ENCODE measurements around the gene SLC9C2.
"Not testable (repeated sequence)": the region's sequence is repeated elsewhere in the genome, so short reads cannot be mapped to it uniquely, and the experiment has no call there.

Gene SLC9C2, protein sequence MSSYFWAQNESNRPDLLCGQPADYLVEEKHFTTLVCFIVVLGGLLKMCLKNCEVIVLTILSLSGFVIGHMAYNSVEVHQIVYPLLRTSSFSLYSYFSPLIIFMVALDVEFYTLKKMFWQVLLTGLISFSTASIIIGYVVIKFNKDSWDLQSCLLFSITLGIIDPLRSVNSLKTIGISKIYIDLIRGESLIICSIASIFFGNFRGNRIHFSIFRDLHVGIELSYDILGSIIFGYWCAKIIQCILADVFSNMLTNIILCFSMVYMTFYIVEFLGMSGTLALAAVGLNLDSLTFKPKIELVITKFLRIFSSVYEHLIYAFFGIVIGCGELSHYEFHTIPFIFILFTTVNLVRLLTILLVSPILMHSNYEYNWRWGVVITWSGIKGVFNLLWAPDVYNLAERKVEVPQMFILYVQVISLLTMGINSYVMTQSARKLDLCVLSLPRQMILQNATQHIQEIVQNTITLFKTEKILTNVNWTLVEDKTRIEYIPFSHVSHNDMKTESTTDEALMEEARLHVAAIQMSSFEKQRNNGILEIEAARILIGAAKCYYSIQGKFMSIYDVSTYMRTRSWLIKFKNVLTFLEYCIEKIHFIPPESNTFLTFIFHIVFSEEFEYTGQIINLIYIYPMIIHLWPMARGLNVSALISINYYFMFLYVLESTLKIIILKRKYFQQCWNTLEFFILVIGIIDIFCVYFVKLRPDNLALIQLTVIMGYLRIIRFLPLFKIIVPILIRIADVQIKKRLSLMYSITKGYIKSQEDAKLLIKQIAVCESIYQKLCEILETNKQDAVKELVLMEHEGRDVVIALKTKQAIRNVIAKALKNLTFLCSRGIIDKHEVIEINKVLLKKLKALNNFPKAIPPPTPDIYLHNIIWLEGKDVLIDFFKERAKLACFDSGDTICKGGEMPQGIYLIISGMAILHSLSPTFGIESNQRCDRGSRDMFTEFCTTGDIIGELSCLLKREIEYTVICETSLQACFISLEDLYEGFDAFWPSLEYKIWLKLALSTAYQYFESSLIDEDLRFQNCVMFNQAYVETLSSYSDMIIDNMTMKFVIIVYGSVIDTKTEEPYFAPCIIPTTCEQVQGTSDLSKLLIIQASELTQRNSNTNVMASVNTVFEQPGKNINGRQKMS

DNA sequence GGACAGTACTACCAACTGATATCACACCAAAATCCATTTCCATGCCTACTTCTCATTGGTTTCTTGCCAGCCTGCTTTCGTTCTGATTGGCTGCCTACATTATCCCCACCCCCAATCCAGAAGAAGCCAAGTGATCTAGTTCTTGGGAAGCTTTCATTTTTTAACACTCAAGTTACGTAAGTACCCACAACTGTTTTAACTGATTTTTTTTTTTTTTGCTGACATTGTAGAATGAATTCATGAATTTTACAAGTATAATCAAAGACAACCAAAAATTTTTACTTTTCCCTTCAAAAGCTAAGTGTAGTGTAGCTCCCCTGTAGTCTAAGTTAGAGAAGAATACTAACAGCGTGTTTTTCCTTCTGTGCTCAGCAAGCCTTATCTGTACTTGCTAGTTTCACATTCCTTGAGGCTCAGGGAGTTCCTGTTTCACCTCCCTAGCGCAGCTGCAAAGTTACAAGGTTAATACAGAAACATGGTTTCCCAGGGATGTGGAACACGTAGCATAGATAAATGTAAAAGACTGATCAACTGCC, at the start of gene SLC9C2:
TSS of gene SLC9C2 (minus strand) at position 17 of the 536 bp plus-strand sequence. CDS start 1,296 bp downstream, outside the sequence.
- no peak for DNase-seq (ENCODE audit: low read depth in 2 of 2)

- DNase-seq (ENCODE audit: low read depth in 2 of 2): no peak
These were observed 46.2 kb upstream of the SLC9C2 start for GRCh38 chr1:173648880-173649605.

DNA sequence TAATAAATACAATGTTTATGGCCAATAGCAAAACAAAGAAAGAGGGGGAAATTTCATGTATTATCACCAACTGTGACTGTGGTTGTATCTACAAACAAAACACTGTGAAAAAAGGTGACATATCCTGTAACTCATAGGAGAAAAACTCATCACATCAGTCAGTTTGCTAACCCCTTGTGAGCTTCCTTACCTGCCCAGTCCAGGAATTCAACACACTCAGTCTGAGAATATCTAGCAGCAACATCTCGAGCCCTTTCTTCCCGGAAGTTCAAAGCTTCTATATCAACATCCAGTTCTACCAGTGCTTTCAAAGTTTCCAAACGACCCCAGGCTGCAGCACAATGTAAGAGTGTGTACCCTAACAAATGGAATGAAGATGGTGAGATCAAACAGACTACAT, 43.8 kb upstream of the SLC9C2 start:
- no peak for DNase-seq (ENCODE audit: low read depth in 2 of 2)

DNA sequence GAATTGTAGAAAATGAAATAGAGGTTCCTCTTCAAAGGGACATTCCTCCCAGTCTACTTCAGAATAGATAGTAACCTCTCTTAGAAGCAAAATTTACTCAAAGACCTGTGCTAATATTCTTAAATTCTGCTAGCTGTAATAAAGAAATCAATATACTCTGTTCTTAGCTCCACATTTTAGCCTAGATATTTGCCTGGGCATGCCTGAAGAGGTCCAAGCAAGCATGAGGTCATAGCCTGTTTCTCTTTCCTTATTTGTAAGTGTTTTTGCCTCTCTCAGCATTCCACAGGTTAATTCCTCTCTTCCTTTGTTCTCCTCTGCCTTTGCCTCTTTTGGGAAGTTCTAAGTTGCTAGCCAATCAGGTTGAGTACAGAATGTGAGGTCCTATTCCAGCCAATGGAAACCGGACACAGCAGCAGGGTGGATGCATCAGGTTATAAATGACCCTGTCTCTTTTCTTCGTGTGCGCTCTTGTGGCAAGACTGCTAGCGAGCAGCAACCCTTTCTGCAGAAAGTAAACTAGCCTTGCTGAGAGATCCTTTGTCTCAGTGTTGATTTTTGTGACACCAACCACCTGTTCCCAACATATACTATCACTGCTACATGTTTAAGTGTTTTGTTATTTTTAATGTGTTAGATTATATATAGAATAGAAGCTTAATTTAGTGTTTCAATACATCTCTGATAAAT, 39.7 kb upstream of the SLC9C2 start:
- not testable (repeated sequence) for DNase-seq (ENCODE audit: low read depth in 2 of 2)

DNA sequence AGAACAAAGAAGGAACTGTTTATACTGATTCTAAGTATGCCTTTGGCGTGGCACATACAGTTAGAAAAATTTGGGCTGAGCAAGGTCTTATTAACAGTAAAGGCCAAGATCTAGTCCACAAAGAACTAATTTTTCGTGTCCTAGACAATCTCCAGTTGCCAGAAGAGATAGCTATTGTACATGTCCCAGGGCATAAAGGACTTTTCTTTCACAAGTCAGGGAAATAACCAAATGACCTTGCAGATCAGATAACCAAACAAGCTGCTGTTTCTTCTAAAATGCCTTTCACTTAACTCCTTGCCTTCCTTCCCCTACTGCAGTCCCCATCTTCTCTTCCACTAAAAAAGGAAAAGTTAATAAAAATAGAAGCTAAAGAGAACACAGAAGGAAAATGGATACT, 36.2 kb upstream of the SLC9C2 start:
- DNase-seq (ENCODE audit: low read depth in 2 of 2): no peak

GRCh38 chr1:173638043-173639021, 35.5 kb upstream of the SLC9C2 start:
- no peak for DNase-seq (ENCODE audit: low read depth in 2 of 2)

- DNase-seq (ENCODE audit: low read depth in 2 of 2): not testable (repeated sequence)
These were observed 34.6 kb upstream of the SLC9C2 start for GRCh38 chr1:173637236-173638042.

DNA sequence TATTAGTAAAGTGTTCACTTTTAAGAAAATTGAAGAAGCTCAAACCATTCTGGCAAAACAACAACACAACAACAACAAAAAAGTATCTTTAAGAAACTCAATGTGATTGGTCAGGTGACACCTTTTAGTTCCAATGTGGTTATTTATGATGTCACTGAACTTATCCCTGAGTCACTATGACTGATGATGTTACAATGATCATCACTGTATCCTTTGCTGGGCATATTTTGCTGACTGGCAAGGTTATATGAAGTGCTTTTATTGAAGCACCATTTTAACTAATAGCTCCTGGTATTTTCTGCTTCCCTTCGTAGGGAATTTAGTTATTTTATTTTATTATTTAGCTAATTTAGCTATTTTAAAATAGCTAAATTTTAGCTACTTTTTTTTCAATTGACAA, 32.2 kb upstream of the SLC9C2 start, which contains the start of gene TEX50:
TSS of gene TEX50 (plus strand) at position 223 of the 400 bp plus-strand sequence. CDS start 184 bp downstream, outside the sequence.
- DNase-seq (ENCODE audit: low read depth in 2 of 2): no peak

GRCh38 chr1:173628888-173629287, 26.0 kb upstream of the SLC9C2 start:
- DNase-seq (ENCODE audit: low read depth in 2 of 2): no peak

- no peak for DNase-seq (ENCODE audit: low read depth in 2 of 2)
These were observed 24.4 kb upstream of the SLC9C2 start for GRCh38 chr1:173627269-173627668.

GRCh38 chr1:173616859-173617258, 14.0 kb upstream of the SLC9C2 start:
- DNase-seq (ENCODE audit: low read depth in 2 of 2): no peak

DNA sequence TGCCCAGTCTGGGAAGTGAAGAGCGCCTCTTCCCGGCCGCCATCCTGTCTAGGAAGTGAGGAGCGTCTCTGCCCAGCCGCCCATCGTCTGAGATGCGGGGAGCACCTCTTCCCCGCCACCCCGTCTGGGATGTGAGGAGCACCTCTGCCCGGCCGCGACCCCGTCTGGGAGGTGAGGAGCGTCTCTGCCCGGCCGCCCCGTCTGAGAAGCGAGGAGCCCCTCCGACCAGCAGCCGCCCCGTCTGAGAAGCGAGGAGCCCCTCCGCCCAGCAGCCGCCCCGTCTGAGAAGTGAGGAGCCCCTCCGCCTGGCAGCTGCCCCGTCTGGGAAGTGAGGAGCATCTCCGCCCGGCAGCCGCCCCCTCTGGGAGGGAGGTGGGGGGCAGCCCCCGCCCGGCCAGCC, 10.2 kb upstream of the SLC9C2 start:
- DNase-seq (ENCODE audit: low read depth in 2 of 2): not testable (repeated sequence)

- no peak for DNase-seq (ENCODE audit: low read depth in 2 of 2)
These were observed 5.8 kb upstream of the SLC9C2 start for GRCh38 chr1:173608503-173609216.

- DNase-seq (ENCODE audit: low read depth in 2 of 2): no peak
These were observed 1.3 kb downstream of the SLC9C2 start for GRCh38 chr1:173601588-173601987.

- DNase-seq (ENCODE audit: low read depth in 2 of 2): no peak
These were observed 6.6 kb downstream of the SLC9C2 start for GRCh38 chr1:173596097-173596825.

- not testable (repeated sequence) for DNase-seq (ENCODE audit: low read depth in 2 of 2)
These were observed 11.7 kb downstream of the SLC9C2 start for GRCh38 chr1:173591138-173591537.

DNA sequence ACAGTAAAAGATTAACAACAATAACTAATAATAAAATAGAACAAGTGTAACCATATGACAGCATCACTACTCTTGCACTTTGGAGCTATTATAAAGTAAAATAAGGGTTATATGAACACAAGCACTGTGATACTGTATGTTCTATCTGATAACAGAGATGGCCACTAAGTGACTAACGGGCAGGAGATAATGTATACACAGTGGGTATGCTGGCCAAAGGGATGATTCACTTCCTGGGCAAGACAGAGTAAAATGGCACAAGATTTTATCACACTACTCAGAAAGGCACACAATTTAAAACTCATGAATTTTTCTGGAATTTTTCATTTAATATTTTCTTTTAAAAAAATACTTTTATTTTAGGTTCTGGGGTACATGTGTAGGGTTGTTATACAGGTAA, 12.3 kb downstream of the SLC9C2 start:
- no peak for DNase-seq (ENCODE audit: low read depth in 2 of 2)

Data from stimulated activated CD4-positive, alpha-beta T cell treated with anti-CD3 and anti-CD28 coated beads, Interleukin-15, amount 100 ng/mL, for 48 hours (primary cell).